MV-4-11 (cell line): ENCODE data around the gene NGEF.

Experiments
- DNase-seq: peaks from one replicate; lab custom pipeline; 2025; lab: John Stamatoyannopoulos, UW

Gene NGEF

DNA sequence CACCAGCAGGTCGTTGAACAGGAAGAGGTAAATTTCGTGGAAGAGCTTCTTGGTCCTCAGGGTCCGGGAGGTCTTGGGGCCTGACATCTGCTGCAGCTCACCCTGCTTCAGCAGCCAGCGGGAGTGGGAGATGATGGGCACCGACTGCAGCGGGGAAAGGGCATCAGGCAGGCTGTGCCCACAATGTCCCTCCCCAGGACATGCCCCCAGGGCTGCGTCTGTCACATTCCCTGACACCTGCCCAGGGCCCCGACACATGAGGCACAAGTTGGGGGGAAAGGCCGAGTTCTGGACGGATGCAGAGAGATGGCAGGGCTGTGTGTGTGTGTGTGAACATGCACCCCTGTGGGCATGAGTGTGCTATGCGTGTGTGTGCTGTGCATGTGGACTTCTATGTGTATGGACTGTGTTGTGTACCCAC is 129.0 kb downstream of the NGEF start:
- no peak for DNase-seq

DNA sequence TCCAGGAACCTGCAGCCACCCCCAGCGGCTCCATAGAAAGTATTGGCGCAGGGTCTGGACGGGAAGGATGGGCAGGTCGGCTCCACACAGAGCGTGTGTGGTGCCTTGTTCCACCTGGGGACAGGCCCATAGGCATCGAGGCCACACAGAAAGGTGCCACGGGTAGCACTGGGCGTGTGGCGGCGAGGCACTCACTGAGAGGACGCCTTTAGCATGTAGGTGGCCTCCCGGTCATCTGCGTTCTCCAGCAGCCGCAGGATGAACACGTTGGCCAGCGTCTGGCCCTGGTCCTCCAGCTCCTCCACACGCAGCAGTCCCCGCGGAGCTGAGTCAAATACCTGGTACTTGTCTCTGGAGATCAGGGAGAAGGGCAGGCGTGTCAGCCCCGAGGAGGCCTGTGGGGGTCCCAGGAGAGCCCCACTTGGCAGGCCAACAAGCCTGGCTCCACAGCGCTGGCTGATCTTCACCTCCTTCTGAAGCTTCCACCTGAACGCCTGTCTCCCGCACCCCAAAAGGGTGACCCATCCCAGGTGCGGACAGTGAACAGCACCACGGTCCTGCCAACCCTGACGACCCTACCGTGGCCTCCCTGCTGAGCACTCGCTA is 129.8 kb downstream of the NGEF start:
- no peak for DNase-seq

DNA sequence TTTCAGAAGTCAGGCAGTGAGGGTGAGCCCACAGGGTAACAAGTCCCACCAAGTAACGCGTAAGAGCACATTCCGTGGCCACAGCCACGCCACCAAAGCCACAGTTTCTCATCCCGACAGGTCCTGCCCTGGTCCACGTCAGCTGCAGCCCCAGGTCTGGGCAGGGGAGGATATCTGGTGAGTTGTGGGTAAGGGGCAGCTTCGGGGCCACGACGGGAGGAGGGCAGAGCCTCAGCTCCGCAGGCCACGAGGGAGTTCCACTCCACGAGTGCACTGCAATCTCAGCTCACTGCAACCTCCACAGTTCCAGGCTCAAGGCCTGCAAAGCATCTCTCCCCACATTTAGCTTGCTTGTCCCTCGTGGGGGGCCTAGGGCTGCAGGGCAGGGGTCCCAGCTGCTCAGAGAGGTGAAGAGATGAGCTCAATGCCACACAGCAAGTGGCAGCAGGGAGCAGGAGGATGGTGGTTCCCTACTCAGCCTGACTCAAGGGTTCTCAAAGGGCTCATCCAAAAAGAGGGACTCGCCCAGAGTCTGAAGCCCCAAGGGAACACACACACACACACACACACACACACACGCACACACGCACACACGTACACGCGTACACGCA is 130.4 kb downstream of the NGEF start:
- no peak for DNase-seq

DNA sequence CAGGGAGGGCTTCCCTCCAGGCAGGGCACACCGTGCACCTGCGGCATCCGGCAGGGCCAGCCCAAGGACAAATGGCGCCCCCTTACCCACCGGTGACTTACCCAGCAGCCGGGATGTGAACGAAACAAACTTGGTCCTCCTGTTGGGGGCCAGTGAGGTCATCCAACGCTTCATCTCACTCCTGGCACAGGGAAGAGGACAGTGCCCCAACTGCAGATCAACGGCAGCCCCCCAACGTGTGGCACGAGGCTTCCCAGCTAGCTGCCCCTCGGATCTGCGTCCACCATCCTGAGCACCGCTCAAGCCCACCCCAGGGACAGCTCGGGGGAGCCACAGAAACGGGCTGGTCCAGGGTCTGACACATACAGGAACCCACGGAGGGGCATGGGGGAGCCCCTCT is 131.0 kb downstream of the NGEF start:
- DNase-seq = no peak

DNA sequence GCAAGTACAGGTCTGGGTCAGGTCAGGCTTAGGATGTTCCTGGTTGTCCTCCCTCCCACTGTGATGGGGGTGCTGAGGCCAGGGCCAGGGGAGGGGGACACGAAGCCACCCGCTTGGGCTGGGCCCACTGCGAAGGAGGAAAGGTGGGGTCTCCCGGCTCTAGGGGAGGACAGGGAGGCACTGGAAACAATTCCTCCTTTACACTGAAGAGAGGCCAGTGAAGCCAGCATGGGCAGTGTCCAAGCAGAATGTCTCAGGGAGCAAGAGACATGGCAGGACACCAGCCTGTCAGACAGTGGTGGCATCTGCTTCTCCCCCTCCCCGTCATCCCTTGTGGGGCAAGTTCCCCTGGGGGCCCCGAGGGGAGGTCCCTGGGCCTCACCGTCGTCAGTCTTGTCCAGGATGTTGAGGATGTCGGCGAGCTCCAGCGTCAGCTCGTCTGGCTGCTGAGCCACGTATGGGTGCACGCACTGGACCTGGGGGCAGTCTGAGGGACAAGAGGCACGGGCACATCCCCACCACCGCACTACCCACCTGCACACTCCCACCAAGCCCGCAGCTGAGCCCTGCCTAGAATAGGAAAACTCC is 132.2 kb downstream of the NGEF start:
- no peak for DNase-seq

DNA sequence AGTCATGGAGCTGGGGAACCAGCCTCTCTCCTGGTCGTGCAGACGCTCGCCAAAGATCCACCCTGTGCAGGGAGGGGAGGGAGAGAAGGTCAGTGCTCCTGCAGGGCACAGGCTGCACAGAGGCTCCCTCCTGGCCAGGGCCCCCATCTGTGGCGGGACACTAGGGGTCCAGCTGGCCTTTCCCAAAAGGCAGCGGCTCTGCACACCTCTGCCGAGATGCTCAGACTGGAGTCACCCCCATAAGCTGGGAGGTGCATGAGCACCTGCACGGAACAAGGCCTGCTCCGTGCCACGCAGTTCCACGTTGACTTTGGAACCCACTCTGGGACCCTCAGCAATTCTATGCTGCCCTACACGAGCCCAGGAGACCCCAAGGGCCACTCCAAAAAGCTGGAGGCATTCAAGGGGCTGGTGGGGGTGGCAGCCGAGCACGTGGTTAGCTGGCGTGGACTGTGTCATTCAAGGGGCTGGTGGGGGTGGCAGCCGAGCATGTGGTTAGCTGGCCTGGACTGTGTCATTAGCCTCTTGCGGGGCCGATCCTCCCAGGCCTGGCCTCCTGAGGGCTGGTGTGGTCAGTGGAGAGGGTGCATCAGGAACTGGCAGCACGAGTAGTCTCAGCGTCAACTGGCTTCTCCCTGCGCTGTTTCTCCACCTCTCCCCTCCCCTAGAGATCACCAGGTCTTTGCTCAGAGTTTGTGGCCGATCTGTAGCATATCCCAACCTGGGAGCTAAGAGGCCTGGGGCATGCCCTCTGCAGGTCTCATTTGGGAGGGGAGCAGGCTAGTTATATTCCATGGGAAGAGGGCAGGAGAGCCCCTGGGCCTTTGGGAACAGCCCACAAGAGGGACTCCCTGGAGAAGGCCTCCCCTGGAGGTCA is 133.2 kb downstream of the NGEF start:
- DNase-seq = no peak

DNA sequence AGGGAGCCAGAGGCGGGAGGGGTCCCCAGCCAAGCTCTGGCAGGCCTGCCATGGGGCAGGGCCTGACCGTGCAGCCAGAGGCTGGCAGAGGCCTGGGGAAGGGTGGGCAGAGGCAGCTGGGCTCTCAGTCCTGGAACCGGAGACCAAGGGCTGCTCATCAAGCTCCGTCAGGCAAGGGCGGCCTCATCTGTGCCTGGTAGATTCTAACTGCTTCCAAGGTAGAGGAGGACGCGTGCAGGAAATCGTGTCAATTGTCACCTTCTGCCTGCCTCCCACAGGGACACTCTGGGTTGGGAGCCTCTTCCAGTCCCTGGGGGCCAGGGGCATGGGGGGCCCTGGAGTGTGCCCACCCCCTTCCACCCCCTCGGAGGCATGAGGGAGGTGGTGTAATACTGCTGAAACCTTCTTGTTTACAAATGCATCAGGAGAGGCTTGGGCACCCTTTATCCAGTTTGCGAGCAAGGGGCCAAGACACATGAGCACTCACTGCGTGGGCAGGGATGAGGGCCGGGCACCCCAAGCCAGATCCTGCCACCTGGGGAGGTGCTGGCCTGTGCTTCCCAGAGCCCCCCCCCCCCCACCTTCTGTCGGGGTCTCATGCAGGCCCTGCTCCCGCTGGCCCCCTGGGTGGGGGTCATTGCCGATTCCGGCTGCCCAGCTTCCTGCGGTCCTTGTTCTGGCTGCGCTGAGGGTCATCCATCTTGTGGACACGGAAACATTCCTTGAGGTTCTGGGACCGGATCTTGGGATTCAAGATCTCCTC is 134.0 kb downstream of the NGEF start:
- no peak for DNase-seq

DNA sequence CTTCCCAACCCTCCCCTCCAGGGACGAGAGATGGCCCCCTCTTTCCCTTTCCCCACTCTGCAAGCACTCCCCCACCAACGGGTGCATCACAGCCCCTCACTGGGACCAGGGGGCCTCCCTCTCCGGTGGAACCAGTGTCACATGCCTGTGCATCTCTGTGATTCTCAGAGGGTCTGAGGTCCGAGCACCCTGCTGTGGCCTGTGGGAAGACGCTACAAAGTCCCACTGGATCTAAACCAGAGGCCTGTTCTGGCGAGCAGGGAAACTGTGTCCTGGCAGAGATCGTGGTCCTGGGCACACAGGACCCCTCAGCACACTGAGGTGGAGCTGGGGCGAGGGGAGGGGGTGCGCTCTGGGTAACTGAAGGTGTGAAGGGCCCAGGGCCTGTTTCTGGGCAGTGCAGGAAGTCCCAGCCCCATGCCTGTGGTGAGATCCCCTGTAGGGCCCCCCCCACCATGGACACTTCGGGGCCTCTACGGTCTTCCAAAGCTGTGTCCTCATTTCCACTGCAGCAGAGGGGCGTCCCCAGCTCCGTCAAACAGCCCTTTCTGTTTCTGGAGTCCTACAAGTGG is 135.0 kb downstream of the NGEF start:
- DNase-seq = no peak

DNA sequence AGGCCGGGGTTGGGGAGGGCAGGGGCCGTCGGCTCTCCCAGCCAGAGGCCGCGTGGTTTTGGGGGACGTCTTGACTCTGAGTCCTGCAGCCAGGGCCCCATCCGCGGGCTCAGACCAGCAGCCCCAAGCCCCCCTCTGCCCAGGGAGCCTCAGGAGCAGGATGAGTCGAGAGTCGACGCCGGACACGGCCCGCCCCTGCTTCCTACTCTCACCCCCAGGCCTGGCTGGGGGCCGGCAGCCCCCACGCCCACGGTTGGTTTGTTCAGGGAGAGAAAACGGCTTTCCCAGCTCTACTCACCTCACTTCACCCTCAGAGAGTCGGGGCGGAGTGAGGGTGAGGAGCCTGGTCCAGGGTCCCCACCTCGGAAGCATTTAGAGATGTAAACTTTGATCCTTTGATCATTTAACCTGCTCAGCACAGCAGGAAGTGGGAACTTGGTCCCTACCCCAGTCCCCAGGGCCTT is 136.0 kb downstream of the NGEF start:
- no peak for DNase-seq

DNA sequence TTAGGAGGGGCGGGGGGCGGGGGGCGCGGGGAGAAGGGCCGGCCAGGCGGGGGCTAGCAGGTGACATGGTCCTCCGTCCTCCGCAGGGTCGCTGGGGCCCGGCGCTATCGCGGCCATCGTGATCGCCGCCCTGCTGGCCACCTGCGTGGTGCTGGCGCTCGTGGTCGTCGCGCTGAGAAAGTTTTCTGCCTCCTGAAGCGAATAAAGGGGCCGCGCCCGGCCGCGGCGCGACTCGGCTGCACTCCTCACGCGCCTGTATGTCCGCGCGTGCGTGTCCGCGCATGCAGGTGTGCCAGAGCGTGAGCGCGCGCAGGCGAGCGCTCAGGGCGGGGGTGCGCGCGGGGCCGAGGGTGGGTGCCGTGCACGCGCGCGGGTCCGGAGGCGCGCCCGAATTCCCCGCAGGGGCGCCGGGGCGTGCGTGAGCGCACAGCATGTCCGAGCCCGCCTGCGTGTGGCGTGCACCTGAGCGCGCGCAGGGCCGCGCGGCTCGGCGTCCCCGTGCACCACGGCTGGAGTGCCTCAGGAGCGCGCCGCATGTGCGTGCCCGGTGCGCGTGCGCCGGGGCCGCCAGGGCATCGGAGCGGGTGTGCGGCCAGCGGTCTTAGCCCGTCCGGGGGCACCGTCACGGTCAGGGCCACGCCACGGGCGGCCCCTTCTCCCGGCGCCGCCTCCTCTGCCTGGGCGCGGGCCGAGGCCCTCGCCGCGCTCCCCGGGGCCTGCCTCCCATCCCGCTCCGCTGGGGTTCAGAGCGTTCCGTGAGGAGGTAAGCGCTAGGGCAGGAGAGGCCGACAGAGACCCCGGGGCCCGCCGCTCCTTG is 136.7 kb downstream of the NGEF start:
- peak; percentile 7 for DNase-seq

DNA sequence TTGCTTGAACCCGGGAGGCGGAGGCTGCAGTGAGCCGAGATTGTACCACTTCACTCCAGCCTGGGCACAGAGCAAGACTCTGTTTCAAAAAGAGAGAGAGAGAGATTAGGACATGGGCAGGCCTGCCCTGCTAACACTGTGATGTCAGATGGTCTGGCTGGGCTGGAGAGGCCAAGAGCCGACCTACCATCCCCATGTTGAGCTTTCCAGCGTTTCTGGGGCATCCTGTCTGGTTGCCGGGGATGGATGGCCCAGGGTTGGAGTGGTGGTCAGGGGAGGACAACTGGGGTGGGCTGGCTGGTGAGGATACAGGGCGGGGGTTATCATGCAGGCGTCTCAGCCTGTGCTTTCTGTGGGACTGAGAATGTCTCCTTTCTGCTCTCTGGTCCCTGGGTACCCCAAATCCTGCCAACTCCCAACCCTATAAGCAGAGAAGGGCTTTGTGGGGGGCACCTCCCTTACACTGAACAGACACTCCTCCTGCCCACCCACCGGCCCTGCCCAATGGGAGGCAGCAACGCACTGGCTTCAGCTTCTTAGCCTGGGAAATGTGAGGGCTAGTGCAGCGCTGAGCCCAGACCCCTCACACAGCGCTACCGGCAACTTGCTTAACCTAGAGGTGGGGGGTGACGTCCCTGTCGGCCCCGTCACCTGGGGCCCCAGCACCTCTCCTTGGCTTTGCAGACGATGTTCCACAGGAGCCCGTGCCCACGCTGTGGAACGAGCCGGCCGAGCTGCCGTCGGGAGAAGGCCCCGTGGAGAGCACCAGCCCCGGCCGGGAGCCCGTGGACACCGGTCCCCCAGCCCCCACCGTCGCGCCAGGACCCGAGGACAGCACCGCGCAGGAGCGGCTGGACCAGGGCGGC is 137.6 kb downstream of the NGEF start:
- no peak for DNase-seq

DNA sequence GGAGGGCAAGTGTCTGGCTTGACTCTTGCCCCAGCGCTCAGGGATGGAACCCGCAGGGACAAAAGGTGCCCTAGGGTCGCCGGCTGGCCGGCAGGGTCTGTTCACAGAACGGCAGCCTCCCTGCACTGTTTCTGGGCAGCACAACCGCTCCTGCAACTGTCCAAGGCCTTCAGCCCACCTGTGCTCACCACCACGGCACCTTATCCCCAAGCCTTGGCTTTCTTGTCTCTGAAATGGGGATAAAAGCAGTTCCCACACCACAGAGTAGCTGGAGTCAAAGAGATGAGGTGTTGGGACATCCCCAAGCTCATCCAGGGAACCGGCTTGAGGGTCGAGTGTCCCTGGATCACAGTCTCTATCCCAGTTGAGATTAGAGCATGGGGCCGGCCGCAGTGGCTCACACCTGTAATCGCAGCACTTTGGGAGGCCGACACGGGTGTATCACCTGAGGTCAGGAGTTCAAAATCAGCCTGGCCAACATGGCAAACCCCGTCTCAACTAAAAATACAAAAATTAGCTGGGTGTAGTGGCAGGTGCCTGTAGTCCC is 138.3 kb downstream of the NGEF start:
- no peak for DNase-seq

DNA sequence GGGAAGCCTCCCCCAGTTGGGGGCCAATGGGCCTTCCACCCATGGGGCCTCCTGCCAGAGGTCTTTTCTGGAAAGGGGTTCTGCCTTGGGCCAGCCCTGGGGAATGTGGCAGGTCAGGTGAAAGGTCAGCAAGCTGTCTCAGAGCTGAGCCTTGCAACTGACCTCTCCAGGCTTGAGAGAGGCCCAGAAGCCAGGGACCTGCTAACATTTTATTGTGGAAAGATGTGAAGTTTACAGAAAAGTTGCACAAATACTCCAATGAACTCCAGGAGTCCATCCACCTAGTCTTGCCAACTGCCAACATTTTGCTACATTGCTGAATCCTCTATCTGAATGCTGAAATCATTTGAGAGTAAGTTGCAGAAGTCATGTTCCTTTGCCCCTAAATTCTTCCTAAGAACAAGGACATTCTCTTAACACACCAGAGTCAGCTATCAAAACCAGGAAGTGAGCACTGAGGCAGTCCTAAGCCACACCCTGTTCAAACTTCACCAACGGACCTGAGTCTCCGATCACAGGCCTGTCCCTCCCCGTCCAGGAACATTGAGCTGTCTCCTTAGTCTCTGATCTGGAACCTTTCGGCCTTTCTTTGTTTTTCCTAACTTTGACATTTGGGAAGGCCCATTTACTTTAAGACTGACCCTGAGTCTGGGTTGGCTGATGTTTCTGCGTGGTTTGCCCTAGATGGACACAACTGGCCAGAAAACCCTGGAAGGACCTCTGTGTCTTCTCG is 139.0 kb downstream of the NGEF start:
- peak; percentile 80 for DNase-seq

DNA sequence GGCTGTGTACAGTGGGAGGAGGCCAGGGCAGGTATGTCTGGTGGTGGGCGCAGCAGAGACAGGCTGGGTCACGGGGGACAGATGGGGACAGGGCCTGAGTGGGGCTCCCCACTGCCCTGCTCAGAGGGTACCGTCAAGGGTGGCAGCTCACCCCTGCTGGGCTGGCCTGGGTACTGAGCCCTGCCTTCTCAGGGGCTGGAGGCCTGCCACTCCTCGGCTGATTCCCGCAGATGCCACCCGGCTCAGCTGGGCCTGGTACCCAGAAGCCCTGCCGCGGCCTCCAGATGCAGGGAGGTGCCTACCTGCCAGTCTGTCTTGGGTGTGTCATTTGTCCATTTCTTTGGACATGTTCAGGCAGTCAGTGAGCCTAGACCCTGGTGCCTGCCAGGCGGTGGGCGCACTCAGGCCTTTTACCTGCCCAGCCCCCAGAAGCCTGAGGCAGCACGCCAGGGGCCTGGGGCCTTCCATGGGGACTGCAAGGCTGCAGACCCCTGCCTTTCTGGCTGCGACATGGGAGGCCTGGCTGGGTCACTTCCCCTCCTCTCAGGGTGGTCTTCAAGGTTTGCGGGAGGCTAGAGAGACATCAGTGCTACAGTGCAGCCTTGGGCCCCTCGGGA is 139.7 kb downstream of the NGEF start:
- DNase-seq = no peak

DNA sequence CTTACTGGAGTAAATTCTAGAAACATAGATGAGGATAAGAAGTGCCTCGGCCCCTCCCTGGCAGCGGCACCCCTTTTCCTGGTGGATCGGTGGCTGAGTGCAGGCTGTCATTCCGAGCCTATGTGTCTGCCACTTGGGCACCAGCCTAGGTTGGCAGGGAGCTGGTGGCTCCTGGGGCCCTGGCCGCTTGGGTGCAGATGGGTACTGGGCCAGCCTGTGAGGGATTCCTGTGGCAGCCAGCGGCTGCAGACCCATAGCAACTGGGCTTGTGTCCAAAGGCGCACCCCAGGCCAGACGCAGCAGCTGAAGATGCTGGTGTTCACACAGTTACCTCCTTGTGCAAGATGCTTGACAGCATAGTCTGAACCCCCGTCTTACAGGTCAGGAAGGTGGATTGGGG is 140.2 kb downstream of the NGEF start:
- no peak for DNase-seq

DNA sequence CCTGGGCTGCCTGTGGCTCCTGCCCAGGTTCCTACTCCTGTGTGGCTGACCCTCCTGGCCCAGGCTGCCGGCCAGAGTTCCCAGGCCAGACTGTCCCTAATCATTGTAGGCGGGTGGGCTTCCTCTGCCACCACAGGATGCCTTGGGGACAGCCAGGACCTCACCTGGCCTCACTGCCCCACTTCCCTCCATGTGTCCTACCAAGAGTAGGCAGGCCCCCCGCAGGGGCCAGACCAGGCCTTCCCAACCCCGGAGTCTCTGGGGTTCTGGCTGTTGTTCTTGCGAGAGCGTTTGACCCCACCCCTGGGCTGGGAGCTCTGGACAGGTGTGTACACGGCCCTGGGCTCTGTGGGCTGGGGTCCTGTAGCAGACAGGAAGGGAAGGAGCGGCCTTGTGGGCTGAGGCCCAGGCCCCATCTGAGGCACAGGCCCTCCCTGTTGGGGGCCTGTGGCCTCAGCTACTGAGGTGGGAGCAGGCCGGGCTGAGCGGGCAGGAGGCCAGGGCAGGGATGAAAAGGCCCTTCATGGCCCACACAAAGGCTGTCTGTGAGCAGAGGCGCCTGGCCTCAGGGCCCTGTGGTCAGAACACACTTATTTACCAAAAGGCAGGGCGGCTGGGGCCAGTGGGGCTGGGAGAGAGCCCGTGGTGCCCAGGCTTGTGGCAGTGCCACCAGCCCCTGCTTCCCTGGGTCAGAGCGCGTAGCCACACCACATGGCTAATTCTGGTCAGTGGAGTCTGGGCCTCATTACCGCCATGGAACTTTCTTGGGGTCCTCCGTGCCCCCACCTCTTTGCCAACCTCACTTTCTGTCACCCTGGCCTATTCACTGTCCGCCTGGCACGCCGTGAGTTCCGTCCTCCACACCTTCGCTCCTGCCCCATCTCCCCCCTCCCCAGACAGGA is 141.0 kb downstream of the NGEF start:
- DNase-seq = no peak

DNA sequence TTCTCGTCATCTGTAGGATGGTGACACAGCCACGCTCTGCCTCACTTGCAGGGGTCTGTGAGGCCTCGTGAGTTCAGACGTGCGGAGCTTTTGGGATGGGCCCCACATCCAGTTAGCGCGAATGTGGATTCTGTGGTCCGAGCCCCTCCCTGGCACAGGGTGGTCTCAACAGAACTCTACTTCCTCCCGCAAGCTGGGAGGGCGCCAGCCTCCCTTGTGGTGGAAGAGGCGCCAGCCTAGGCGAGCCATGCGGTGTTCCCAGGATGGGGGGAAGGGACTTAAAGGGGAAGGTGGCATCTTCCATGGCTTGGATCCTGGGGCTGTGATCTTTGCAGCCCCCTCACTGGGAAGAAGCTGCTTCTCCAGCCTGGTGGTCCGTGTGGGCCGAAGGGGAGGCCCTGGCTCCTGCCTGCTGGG is 141.6 kb downstream of the NGEF start:
- DNase-seq = no peak
